ENCODE results near the gene PDE5A.

DNA sequence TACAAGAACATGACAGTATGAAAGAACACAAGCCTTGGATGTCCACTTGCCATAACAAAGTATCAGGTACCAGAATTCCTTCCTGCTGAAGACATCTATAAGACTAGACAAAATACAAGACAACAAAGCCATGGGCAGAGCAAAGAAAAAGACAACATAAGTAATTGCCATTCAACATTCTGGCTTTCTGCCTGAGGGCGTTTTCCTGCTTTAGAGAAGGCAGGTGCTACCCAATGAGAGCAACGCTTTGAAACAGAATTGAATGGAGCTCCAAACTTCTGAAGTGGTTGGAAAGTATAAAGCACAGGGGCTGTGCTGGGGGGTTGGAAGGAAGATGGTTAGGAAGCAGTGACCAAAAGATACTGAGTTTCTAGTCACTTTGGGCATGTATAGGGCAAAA lies 30.1 kb downstream of the PDE5A start:
- TF ChIP-seq, protein P1, sequence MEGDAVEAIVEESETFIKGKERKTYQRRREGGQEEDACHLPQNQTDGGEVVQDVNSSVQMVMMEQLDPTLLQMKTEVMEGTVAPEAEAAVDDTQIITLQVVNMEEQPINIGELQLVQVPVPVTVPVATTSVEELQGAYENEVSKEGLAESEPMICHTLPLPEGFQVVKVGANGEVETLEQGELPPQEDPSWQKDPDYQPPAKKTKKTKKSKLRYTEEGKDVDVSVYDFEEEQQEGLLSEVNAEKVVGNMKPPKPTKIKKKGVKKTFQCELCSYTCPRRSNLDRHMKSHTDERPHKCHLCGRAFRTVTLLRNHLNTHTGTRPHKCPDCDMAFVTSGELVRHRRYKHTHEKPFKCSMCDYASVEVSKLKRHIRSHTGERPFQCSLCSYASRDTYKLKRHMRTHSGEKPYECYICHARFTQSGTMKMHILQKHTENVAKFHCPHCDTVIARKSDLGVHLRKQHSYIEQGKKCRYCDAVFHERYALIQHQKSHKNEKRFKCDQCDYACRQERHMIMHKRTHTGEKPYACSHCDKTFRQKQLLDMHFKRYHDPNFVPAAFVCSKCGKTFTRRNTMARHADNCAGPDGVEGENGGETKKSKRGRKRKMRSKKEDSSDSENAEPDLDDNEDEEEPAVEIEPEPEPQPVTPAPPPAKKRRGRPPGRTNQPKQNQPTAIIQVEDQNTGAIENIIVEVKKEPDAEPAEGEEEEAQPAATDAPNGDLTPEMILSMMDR (IDR thresholded peaks at IDR 0.05), result no peak
- TF ChIP-seq POLR2A (IDR thresholded peaks at IDR 0.05), result no peak
